HPDE6-E6E7 (cell line): ENCODE results near the gene UBE2E1.
"Not testable (repeated sequence)": the region's sequence is repeated elsewhere in the genome, so short reads cannot be mapped to it uniquely, and the experiment has no call there.

ENCODE experiments used
- DNase-seq: peaks from one replicate; pipeline ENCODE4 v3.0.0; 2011; ENCODE audit warnings: missing footprints; ENCODE audit errors: extremely low spot score

UBE2E1 gene

DNA sequence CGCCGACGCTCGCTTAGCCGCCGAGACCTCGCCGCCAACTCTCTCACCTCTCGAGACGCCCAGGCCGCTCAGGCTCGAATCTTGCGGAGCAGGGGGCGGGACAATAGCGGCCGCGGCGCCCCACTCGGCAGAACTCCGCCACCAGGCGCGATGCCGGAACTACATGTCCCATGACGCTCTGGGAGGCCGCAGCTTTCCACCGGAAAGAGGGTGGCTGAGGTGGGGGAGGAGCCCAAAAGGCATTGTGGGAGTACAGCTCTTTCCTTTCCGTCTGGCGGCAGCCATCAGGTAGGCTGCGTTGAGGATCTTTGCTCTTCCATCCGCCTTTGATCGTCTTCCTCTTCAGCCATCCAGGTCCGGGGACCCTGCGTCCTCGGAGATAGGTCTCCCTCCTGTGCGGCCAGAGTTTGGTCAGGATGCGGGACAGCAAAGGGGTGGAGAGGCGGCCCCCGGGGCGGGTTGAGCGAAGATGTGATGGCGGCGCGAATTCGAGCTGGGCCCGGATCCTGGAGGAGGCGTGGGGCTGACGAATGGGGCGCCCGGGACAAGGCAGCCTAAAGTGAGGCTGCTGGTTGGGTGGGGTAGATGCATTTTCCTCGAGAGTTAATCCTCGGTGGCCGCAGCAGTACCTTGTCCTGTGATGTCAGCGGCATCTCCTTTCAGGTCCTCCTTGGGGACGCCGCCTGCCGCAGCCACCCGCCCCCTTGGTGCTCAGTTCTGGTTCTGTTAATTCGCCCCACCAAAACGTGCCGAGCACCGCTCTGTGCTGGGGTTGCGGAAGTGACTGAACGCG lies 111.3 kb downstream of the UBE2E1 start, which contains the start of the genes NKIRAS1 and RPL15:
NKIRAS1 (minus strand) TSS at position 105 of the 793 bp plus-strand sequence. CDS start 6,086 bp downstream, outside the sequence.
RPL15 (plus strand) TSS at position 247 of the 793 bp plus-strand sequence. CDS start 728 bp downstream, outside the sequence.
- DNase-seq, result peak; percentile 71

DNA sequence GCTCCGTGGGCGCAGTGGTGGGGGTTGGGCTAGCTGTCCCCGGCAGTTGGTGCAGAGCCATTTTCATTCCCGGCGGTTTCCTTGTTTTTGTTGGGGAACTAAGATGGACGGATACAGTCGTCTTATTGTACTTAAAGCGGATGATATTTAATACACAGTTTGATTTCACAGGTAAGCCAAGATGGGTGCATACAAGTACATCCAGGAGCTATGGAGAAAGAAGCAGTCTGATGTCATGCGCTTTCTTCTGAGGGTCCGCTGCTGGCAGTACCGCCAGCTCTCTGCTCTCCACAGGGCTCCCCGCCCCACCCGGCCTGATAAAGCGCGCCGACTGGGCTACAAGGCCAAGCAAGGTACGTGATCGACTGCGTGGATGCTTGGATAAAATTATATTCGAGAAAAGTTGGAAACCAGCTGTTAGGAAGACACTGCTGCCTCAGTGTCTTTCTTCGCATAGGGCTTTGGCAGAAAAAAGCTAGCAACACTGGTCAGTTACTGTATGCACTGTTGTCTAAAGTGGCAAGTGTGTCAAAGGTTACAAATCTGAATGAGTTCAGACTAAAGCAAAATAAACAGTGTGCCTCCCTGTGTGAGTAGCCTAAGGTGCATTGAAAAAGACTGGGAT lies 112.0 kb downstream of the UBE2E1 start:
- DNase-seq, result not testable (repeated sequence)

DNA sequence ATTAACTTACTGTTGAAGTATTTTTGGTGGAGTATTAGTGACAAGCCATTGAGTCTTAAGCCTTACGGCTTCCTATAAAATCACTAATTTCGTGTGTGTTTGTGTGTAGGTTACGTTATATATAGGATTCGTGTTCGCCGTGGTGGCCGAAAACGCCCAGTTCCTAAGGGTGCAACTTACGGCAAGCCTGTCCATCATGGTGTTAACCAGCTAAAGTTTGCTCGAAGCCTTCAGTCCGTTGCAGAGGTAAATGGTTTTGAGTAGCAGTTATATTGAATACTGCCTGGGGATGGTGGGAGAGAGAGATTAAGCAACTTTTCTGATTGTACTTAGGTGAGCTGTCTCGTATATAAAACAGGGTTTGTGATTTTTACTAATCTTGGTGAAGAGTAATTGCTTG lies 112.6 kb downstream of the UBE2E1 start:
- DNase-seq, result not testable (repeated sequence)

DNA sequence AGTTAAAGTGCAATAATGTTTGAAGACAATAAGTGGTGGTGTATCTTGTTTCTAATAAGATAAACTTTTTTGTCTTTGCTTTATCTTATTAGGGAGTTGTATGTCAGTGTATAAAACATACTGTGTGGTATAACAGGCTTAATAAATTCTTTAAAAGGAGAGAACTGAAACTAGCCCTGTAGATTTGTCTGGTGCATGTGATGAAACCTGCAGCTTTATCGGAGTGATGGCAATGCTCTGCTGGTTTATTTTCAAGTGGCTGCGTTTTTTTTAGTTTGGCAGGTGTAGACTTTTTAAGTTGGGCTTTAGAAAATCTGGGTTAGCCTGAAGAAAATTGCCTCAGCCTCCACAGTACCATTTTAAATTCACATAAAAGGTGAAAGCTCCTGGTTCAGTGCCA lies 113.9 kb downstream of the UBE2E1 start:
- DNase-seq, result no peak

DNA sequence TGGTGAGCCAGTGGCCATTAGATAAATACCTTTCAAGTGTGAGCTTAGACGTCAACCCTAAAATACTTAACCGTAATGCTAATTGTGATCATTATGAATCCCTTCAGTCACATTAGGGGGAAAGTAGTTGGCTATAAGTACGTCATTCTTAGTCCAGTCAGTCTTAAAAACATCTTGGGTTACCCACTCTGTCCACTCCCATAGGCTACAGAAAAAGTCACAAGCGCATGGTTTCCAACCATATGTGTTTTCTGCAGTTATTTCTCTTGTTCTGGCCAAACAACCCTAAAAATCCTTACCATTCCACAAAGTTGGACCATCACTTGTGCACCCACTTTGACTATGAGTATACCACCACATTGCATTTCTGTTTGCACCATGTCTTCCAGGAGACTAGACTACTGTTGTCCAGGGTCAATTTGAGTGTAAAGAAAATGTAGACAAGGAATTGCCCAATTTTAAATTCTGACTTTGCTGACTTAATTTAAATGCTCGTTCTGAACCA lies 114.4 kb downstream of the UBE2E1 start:
- no peak for DNase-seq

DNA sequence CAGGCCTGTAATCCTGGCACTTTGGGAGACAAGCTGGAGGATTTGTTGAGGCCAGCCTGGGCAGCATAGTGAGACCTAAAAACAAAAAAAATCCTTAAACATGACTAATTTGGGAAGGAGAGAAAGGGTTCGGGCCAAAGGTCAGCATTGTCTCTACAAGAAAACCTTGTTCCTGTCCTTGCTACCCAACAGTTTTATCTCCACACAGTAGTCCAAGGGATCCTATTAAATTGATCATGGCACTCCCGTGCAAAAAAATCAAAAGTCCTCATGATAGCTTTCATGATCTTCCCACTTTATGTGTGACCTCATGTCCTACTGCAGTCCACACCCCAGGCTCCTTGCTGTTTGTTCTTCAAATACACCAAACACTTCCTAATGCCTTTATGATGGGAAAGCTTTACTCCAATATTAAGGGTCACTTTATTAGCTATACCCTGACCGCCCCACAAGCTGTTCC lies 115.3 kb downstream of the UBE2E1 start:
- DNase-seq, result no peak

DNA sequence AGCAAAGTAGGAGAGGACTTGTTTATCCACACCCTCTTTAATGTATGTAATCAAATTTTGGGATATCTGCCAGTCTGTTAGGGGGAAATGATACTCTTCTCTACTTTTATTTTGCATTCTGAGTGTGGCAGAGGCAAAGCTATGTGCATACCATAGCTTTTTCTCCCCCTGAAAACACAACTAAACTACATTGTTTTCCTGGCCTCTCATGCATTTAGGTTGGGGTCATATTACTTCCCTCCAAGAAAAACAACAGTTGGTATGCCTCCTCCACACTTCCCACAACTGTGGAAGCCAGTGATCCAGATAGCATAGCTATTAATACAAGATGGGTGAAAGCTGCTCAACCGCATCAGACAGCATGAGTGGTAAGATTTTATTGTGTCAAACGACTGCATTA lies 118.0 kb downstream of the UBE2E1 start:
- no peak for DNase-seq

DNA sequence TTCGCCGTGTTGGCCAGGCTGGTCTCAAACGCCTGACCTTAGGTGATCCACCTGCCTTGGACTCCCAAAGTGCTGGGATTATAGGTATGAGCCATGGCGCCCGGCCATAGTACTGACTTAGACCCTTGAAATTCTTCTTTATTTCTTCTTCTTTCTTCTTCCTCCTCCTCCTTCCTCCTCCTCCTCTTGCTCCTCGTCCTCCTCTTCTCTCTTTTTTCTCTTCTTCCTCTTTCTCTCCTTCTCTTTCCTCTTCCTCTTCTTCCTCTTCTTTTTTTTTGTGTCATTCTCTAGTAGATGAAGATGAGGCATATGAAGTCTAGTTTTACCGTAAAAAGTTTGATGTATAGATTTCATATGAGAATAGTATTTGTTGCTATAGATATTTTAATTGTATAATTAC lies 120.5 kb downstream of the UBE2E1 start:
- no peak for DNase-seq

DNA sequence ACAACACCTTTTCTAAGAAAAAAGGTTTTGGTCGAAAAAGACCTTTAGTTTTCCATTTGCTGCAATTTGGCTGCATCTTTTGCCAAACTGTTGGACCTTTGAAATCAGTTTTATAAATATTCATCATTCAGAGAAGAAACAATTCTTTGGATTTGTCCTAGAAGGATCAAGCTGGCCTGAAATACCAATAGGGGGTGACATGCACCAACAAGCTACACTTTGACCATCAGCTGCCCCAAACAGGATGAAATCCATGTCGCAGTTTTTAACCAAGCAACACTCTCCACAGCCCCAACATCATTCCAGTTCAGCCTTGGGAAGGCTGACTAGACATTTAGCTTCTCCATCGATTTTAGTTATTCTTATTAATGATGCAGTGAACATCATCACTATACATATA lies 121.0 kb downstream of the UBE2E1 start:
- DNase-seq, result no peak

DNA sequence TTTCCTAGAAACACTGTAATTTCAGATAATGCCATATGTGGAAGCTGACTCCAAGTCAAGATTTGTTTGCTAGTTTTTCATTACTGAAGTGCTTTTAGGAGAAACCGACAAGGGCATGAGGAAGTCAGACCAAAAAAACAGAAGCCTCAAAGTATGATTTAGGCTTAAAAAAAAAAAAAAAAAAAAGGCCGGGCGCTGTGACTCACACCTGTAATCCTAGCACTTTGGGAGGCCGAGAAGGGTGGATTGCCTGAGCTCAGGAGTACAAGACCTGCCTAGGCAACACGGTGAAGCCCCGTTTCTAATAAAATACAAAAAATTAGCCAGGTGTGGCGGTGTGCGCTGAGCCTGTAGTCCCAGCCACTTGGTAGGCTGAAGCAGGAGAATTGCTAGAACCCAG lies 122.8 kb downstream of the UBE2E1 start:
- no peak for DNase-seq

DNA sequence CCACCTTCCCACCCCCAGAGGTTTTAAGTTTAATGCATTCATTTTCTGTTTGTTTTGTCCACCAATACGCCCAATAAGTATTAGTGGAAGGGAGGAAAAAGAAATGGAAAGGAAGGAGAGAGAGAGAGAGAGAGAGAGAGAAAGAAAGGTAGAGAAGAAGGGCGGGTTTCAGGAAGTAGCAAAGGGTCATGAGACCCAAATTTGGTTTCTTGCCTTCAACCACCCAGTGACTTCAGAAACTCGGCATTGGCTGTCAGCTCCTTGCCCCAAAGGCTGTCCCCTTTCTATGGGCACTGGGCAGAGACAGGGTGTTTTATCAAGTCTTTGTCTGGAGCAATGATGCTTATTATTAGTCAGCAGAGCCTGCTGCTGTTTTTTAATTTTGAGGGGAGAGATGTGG lies 125.8 kb downstream of the UBE2E1 start:
- DNase-seq, result no peak

DNA sequence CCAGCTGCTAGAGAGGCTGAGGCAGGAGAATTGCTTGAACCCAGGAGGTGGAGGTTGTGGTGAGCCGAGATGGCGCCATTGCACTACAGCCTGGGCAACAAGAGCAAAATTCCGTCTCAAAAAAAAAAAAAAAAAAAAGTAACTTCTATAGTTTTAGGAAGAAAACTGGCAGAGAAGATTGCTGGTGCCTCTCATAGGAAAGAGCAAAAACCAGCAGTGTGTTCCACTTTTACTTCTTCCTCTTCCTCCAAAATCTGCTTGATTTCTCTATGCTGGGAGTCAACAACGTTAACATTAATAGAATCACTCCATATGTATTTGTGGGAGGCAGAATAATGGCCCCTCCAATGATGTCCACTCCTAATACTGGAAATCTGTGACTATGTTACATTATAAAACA lies 126.8 kb downstream of the UBE2E1 start:
- no peak for DNase-seq

DNA sequence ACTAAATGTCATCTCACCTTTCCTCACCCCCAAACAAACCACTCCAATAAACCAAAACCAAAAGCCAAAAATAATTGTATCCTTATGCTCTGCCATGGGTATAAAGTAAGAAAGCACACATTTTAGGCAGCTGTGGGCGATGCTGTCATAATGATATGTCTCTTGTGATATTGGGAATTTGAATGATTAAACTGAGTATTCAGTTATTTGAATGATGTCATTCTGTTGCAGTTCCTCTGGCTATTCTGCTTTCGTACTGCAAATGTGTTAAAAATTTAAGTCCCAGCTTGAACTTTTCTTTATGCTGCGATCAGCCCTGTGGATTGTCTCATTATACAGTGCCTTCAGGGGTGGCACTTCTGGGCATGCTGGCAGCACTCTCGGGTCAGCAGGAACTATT lies 128.5 kb downstream of the UBE2E1 start:
- no peak for DNase-seq

DNA sequence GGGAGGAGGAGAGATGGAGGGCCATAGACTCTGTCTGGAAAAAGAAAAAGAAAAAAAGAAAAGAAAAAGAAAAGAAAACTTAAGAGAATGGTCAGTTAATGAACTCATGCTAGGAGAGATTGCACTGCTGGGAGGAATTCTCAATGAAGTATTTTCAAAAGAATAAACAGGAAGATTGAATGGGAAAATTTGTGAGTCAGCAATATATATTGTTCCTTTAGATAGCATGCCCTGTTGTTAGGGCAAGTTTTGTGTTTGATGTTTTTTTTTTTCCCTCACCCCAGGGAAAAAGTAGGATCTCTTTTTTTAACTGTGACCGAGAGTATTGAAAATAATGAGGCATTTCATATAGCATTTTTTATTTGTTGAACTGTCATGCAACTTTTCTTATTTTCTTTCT lies 131.5 kb downstream of the UBE2E1 start:
- no peak for DNase-seq

DNA sequence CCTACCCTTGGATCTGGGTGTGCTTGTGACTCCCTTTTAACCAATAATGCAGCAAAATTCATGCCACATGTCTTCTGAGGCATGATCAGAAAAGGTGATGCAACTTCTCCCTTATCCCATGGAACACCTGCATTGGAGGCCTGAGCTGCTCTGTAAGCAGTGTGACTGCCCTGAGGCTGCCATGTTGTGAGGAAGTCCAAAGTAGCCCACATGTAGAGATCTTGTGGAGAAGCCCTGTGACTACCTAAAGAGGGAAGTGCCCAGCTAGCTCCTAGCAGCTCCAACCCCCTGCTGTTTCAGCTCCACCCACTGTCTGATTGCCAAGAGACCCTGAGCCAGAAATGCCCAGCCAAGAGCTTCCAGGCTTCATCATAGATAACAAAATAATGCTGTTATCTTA lies 132.9 kb downstream of the UBE2E1 start:
- DNase-seq, result no peak

DNA sequence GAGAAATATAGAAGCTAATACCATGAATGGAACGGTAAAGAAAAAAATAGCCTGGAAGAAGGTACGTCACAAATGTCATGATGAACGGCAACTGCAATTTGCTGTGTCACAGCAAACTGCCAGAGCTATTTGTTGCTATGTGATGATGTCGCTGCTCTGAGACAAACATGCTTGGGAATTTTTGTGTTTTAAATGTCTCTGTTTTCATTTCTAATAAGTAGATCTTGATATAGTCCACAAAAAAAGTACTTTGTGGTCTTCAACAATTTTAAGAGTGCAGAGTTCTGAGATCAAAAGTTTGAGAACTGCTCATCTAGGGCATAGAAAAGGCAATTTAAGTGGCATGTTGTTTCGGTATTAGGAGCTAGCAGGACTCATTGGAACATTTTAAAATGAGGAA lies 135.0 kb downstream of the UBE2E1 start:
- DNase-seq, result no peak
